Measurements from ENCODE around the gene CNTN6. TPM values are rescaled to one million over a fixed set of nuclear protein-coding genes. Genes with fewer than 3 reads are reported as not detected.

Gene CNTN6
- 0.34 and 0.38 TPM in 2 replicates for total RNA-seq

GRCh38 chr3:1092771-1093170 lies at the start of gene CNTN6:
TSS of gene CNTN6 (plus strand) at chr3:1093024. CDS start at chr3:1148009, 54,985 bp downstream.
- no peak for TF ChIP-seq CTCF (IDR thresholded peaks at IDR 0.05; ENCODE audit: insufficient read depth, low read length, poor library complexity, severe bottlenecking)
- no peaks in the 10 kb centered on the region for H3K27me3 ChIP-seq (ENCODE audit: control insufficient read depth, insufficient read depth, low read length)
- H3K36me3 ChIP-seq (ENCODE audit: control insufficient read depth, insufficient read depth, low read length): no peaks in the 10 kb centered on the region
- peak within 1 kb of the TSS; percentile 21 for H3K4me3 ChIP-seq (ENCODE audit: low read depth, low read length)
- peak; percentile 12 for DNase-seq (ENCODE audit: low read depth)

GRCh38 chr3:1048558-1048957 lies 44.3 kb upstream of the CNTN6 start:
- no peak for DNase-seq (ENCODE audit: low read depth)
- H3K27me3 ChIP-seq (ENCODE audit: control insufficient read depth, insufficient read depth, low read length): no peaks in the 10 kb centered on the region
- no peak for TF ChIP-seq CTCF (IDR thresholded peaks at IDR 0.05; ENCODE audit: insufficient read depth, low read length, poor library complexity, severe bottlenecking)
- no peak overlapping the region for H3K4me3 ChIP-seq (ENCODE audit: low read depth, low read length)
- no peaks in the 10 kb centered on the region for H3K36me3 ChIP-seq (ENCODE audit: control insufficient read depth, insufficient read depth, low read length)

- TF ChIP-seq CTCF (IDR thresholded peaks at IDR 0.05; ENCODE audit: insufficient read depth, low read length, poor library complexity, severe bottlenecking): no peak
- no peaks in the 10 kb centered on the region for H3K27me3 ChIP-seq (ENCODE audit: control insufficient read depth, insufficient read depth, low read length)
- no peak overlapping the region for H3K4me3 ChIP-seq (ENCODE audit: low read depth, low read length)
- no peak for DNase-seq (ENCODE audit: low read depth)
- H3K36me3 ChIP-seq (ENCODE audit: control insufficient read depth, insufficient read depth, low read length): no peaks in the 10 kb centered on the region
These were observed 37.0 kb upstream of the CNTN6 start for GRCh38 chr3:1055870-1056269.

GRCh38 chr3:1056744-1057143 lies 36.1 kb upstream of the CNTN6 start:
- DNase-seq (ENCODE audit: low read depth): no peak
- no peak for TF ChIP-seq CTCF (IDR thresholded peaks at IDR 0.05; ENCODE audit: insufficient read depth, low read length, poor library complexity, severe bottlenecking)
- Histone ChIP-seq H3K27me3 (ENCODE audit: control insufficient read depth, insufficient read depth, low read length) (no peaks in the 10 kb centered on the region), H3K4me3 (ENCODE audit: low read depth, low read length) (no peak overlapping the region), H3K36me3 (ENCODE audit: control insufficient read depth, insufficient read depth, low read length) (no peaks in the 10 kb centered on the region)

GRCh38 chr3:1057436-1057835 lies 35.4 kb upstream of the CNTN6 start:
- DNase-seq (ENCODE audit: low read depth): no peak
- Histone ChIP-seq H3K36me3 (ENCODE audit: control insufficient read depth, insufficient read depth, low read length) (no peaks in the 10 kb centered on the region), H3K4me3 (ENCODE audit: low read depth, low read length) (no peak overlapping the region), H3K27me3 (ENCODE audit: control insufficient read depth, insufficient read depth, low read length) (no peaks in the 10 kb centered on the region)
- TF ChIP-seq CTCF (IDR thresholded peaks at IDR 0.05; ENCODE audit: insufficient read depth, low read length, poor library complexity, severe bottlenecking): no peak

- Histone ChIP-seq H3K36me3 (ENCODE audit: control insufficient read depth, insufficient read depth, low read length) (no peaks in the 10 kb centered on the region), H3K27me3 (ENCODE audit: control insufficient read depth, insufficient read depth, low read length) (no peaks in the 10 kb centered on the region), H3K4me3 (ENCODE audit: low read depth, low read length) (no peak overlapping the region)
- TF ChIP-seq CTCF (IDR thresholded peaks at IDR 0.05; ENCODE audit: insufficient read depth, low read length, poor library complexity, severe bottlenecking): no peak
- DNase-seq (ENCODE audit: low read depth): peak; percentile 5
These were observed 23.8 kb upstream of the CNTN6 start for GRCh38 chr3:1068985-1069384.
